GM12864 (cell line): ENCODE results near the gene AGPAT3.

Source experiments
- DNase-seq: peaks from one replicate; pipeline ENCODE4 v3.0.0-alpha.2; 2011; ENCODE audit warnings: low read depth
- H3K4me3 ChIP-seq: 2 replicates; pipeline ENCODE4 v1.5.1; 2011; ENCODE audit warnings: mild to moderate bottlenecking, low read depth, low read length, control low read depth
- CTCF ChIP-seq: IDR thresholded peaks from 2 replicates; pipeline ENCODE4 v1.5.1; 2011; ENCODE audit warnings: low read depth, mild to moderate bottlenecking, moderate library complexity, low read length, control low read depth, inconsistent platforms; ENCODE audit errors: missing control alignments

The AGPAT3 gene

GRCh38 chr21:44019568-44019958 lies 154.5 kb downstream of the AGPAT3 start:
- DNase-seq: no peak
- no peak overlapping the region for H3K4me3 ChIP-seq
- TF ChIP-seq CTCF: no peak

GRCh38 chr21:44020551-44020950 lies 155.5 kb downstream of the AGPAT3 start:
- H3K4me3 ChIP-seq: no peak overlapping the region
- TF ChIP-seq CTCF: no peak
- DNase-seq: no peak

GRCh38 chr21:44021064-44021463 lies 156.0 kb downstream of the AGPAT3 start:
- no peak for TF ChIP-seq CTCF
- DNase-seq: no peak
- no peak overlapping the region for H3K4me3 ChIP-seq

GRCh38 chr21:44024257-44024656 lies 159.2 kb downstream of the AGPAT3 start:
- TF ChIP-seq CTCF: no peak
- H3K4me3 ChIP-seq: no peak overlapping the region

GRCh38 chr21:44024887-44025353 lies 159.9 kb downstream of the AGPAT3 start:
- no peak for DNase-seq
- H3K4me3 ChIP-seq: no peak overlapping the region
- TF ChIP-seq CTCF: no peak

More at GRCh38 chr21:44024257-44024656, 159.2 kb downstream of the AGPAT3 start:
- DNase-seq: no peak

- DNase-seq: no peak
- H3K4me3 ChIP-seq: no peak overlapping the region
- no peak for TF ChIP-seq CTCF
Observed at GRCh38 chr21:44027607-44028286, 162.7 kb downstream of the AGPAT3 start.

GRCh38 chr21:44028287-44028659 lies 163.2 kb downstream of the AGPAT3 start:
- TF ChIP-seq CTCF: no peak
- H3K4me3 ChIP-seq: no peak overlapping the region
- DNase-seq: no peak
